SU-DHL-6 (cell line): ENCODE measurements around the gene NEU2.

ENCODE experiments used
- EZH2phosphoT487 ChIP-seq: fragments of 200-600 bp; sonication (generic), shearing (Covaris generic); conservative IDR thresholded peaks from 2 replicates; pipeline ENCODE4 v1.6.1; 2018; ENCODE audit warnings: mild to moderate bottlenecking, antibody characterized with exemption, low read length, moderate library complexity, mixed read lengths
- TF ChIP-seq, protein P1 (sequence below): fragments of 200-600 bp; sonication (generic); IDR thresholded peaks from one replicate; pipeline ENCODE4 v1.5.1; 2017; ENCODE audit warnings: antibody characterized with exemption, mild to moderate bottlenecking, low read length, moderate library complexity; ENCODE audit not compliant: insufficient read depth, poor library complexity, severe bottlenecking

- TF ChIP-seq, protein P1, sequence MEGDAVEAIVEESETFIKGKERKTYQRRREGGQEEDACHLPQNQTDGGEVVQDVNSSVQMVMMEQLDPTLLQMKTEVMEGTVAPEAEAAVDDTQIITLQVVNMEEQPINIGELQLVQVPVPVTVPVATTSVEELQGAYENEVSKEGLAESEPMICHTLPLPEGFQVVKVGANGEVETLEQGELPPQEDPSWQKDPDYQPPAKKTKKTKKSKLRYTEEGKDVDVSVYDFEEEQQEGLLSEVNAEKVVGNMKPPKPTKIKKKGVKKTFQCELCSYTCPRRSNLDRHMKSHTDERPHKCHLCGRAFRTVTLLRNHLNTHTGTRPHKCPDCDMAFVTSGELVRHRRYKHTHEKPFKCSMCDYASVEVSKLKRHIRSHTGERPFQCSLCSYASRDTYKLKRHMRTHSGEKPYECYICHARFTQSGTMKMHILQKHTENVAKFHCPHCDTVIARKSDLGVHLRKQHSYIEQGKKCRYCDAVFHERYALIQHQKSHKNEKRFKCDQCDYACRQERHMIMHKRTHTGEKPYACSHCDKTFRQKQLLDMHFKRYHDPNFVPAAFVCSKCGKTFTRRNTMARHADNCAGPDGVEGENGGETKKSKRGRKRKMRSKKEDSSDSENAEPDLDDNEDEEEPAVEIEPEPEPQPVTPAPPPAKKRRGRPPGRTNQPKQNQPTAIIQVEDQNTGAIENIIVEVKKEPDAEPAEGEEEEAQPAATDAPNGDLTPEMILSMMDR = no peak
- no peak for TF ChIP-seq EZH2phosphoT487
These were observed 14.7 kb downstream of the NEU2 start for GRCh38 chr2:233047206-233047605.
